GM12873 (cell line): Measurements from ENCODE around the gene INHBA.

Experiments
- CTCF ChIP-seq: IDR thresholded peaks from 2 replicates; pipeline ENCODE4 v1.5.1; 2012; ENCODE audit warnings: low read depth, mild to moderate bottlenecking, moderate library complexity, low read length, control low read depth; ENCODE audit not compliant: insufficient read depth; ENCODE audit errors: missing control alignments

INHBA gene

GRCh38 chr7:41711283-41712064 lies 8.6 kb upstream of the INHBA start:
- peak; percentile 48 for TF ChIP-seq CTCF

GRCh38 chr7:41710838-41711237 lies 7.9 kb upstream of the INHBA start:
- no peak for TF ChIP-seq CTCF

- TF ChIP-seq CTCF: no peak
Observed at GRCh38 chr7:41709621-41710020, 6.7 kb upstream of the INHBA start.

GRCh38 chr7:41708581-41709358 lies 5.9 kb upstream of the INHBA start:
- no peak for TF ChIP-seq CTCF

- no peak for TF ChIP-seq CTCF
Observed at GRCh38 chr7:41706228-41706930, 3.5 kb upstream of the INHBA start.

- peak; percentile 73 for TF ChIP-seq CTCF
Observed at GRCh38 chr7:41705109-41705901, 2.4 kb upstream of the INHBA start.
